ENCODE results near the gene VAX1.

Gene VAX1

DNA sequence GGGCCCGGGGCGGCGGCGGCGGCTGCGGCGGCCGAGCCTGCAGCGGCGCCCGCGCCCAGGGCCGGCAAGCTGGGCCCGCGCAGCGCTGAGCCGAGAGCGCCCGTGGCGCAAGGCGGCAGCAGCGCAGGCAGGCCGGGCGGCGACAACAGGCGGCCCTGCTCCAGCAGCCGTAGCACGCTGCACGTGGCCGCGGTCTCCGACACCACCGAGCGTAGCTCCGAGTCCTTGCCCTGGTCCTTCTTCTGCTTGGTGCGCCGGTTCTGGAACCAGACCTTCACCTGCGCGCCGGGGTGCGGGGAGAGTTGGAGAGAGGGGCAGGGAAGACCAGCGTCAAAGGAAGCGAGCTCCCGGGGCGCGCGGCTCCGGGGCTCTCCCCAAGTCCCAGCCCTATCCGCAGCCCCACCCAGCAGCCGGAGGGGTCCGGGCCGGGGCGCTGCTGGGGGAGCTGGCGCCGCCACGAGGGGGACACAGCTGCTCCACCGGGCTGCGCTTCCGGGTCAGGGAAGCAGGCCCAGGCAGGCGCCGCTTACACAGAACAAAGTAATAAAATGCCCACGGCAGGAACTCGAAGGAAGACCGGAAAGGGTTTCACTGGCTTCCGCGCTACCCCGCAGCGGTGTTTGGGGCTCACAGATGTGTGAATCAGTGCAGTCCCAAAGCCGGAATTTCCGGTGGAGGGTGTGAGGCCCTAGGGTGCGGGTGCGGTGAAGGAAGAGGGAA, 3.6 kb downstream of the VAX1 start:
- TF ChIP-seq, protein P1, sequence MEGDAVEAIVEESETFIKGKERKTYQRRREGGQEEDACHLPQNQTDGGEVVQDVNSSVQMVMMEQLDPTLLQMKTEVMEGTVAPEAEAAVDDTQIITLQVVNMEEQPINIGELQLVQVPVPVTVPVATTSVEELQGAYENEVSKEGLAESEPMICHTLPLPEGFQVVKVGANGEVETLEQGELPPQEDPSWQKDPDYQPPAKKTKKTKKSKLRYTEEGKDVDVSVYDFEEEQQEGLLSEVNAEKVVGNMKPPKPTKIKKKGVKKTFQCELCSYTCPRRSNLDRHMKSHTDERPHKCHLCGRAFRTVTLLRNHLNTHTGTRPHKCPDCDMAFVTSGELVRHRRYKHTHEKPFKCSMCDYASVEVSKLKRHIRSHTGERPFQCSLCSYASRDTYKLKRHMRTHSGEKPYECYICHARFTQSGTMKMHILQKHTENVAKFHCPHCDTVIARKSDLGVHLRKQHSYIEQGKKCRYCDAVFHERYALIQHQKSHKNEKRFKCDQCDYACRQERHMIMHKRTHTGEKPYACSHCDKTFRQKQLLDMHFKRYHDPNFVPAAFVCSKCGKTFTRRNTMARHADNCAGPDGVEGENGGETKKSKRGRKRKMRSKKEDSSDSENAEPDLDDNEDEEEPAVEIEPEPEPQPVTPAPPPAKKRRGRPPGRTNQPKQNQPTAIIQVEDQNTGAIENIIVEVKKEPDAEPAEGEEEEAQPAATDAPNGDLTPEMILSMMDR (IDR thresholded peaks at IDR 0.05), result no peak

DNA sequence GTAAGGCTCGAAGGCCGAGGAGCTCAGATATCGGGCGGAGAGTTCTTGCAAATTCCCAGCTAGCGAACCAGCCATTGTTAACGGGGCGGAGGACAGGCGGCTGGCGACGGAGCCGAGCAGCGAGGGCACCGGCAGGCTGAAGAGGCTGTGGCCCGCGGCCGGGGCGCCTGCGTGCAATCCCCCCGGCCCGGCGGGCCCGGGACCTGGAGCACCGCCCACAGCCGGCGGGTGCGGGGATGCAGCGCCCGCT, 4.1 kb downstream of the VAX1 start:
- TF ChIP-seq, protein P1 (IDR thresholded peaks at IDR 0.05), result no peak

DNA sequence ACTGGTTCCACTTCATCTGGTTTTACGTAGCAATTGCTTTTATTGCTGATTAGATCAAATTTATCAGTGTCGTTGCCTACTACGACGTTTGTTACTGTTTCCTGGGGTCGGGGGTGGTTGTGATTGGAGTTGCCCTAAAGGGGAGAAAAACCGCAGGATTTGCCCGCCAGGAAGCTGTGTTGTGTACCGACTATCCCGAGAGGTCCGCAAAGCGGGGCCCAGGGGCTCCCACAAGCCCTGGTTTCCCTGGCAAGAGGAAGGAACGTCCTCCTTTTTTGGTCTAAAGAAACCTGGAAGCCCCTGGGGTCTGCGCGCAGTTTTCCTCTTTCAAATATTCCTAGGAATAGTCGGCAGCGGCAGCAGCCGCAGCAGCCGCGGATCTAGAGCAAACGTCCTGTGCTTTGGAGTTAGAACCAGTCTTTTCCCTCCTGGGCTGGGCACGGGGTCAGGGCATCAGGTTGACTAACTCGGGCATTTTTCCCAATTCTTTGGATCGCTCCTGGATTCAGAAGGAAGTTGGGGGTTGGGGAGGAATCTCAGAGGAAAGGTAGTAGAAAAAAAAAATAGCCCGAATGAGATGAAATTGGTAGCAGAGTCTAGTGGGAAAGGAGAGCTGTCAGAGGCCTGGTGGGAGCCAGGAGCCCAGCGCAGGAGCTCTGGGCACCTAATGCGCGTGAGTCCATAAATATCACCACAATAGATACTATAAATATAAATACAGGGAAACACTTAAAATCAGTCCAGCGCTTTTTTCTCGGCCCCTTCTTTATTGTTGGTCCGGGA, 4.6 kb downstream of the VAX1 start:
- TF ChIP-seq, protein P1 (IDR thresholded peaks at IDR 0.05), result no peak

DNA sequence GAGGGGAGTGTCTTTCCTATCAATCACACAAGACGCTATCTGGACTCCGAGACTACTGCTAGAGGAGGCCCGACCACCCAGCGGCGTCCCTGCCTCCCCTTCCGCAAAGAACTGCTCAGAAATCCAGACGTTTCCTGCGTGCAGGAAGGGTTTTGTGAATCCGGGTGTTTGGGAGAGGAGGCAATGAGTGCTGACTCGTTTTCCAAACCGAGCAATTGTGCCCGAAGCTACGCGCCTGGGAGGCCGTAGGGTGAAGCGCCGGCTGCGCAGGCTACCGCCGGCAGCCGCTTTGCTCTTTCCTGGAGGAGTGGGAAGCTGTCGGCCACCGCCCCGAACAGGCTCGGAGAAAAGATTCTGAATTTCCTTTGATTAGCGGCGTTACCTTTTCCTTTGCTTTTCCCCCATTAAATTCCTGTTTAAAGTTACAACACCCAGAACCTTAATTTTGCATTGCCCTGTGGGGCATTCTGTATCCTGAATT, 5.3 kb downstream of the VAX1 start:
- TF ChIP-seq, protein P1 (IDR thresholded peaks at IDR 0.05), result no peak

DNA sequence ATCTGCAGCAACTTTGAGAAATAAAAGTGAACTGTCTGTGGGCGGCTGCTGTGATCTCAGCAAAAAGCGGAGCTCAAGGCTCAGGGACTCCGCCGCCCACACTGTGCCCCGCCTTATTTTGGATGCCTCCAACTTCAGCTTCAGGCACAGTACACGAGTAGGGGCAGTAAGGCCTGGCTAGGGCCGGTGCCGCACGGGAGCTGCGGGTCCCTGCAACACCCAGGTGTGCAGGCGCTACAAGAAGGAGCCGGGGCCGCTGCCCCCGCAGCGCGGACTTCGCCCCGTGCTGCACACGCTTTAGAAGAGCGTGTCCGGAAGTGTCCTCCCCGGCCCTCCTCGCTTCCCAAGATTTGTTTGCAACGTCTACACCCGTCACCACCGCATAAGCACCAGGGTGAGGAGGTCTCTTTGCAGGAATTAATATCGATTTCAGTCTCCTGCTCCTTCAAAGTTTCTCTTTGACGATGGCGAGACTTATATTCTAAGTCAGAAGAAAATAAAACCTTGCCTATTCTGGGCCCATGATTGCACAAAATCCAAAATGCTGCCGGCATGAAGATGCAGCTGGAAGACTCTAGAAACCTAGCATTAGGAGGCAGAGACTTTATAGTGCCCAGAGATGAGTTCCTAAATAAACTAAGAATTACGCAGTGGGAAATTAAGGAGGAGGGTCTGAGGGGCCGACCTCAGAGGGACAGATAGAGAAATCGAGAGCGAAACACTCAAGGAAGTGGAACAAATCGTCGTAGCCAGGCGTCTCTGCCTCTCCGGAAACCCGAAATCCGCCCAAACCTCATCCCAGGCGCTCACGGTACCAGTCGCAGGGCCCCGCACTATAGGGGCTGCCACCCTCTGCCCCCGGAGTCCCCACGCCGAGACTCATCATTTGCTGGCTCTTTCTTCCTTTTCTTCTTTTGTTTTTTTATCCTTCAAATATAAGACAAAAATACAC, 6.4 kb downstream of the VAX1 start:
- TF ChIP-seq, protein P1 (IDR thresholded peaks at IDR 0.05), result no peak

DNA sequence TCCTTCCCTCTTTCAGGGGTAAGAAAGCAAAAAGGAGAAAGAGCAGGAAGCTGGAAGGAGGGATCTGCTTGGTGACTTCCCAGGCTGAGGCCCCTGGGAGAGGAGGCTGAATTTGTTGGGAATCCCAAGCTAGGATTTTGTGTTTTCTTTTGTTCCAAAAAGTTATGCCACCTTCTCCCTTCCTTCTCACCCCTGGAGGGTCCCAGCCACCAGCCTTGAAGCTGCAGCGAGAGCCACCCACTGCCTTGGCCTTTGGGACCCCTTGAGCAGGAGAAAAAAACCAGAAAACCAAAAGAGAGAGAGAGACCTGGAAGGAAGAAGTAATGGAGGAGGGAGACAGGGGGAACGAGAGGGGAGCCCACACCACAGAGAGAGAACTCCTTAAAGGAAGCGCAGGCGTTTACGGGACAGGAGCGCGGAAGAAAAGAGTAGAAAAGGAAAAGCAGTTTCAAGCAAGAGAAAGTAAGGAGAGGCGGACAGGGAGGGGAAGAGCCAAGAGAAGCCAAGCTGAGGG, 7.2 kb downstream of the VAX1 start:
- TF ChIP-seq, protein P1 (IDR thresholded peaks at IDR 0.05), result no peak

DNA sequence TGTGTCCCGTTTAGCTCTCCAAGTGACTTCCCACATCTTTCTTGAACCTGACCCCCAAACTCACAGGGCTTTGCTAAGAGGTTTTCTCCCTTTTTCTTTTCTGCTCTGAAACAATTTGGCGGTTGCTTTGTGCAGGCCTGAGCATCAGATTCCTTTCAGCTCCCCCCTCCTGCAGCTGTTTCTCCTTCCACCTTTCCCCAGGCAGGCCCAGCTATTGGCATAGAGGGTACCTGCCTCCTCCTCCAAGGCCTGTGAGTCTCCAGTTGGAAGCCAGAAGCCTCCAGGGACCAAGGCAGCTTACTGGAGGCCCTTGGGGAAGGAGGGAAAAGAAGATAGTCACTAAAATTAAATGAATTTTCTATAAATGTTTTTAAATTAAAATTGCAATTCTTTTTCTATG, 7.7 kb downstream of the VAX1 start:
- TF ChIP-seq, protein P1 (IDR thresholded peaks at IDR 0.05), result no peak

Data from LNCAP (cell line).